ENCODE results near the gene ZNF592. TPM values are rescaled to one million over a fixed set of nuclear protein-coding genes. Genes with fewer than 3 reads are reported as not detected.

Gene ZNF592
- total RNA-seq, 2 donors from 2014 or later: 20.8 to 38.7 TPM

GRCh38 chr15:84784262-84784661 is 35.9 kb downstream of the ZNF592 start:
- intact Hi-C loops (cut with DNase I): no loop called here
- H3K4me3 ChIP-seq: no peak overlapping the region
- 95% methylated on average over 17 of the region's 17 CpGs for WGBS
- DNase-seq (ENCODE audit: low spot score): no peak
- H3K36me3 ChIP-seq: peaks cover 12 to 20% of the 10 kb centered on the region in 2 donors
- no peaks in the 10 kb centered on the region for H3K4me1 ChIP-seq (replicated peaks)
- H3K27ac ChIP-seq: no peak overlapping the region
- no peaks in the 10 kb centered on the region for H3K9me3 ChIP-seq
- H3K27me3 ChIP-seq (replicated peaks; ENCODE audit: insufficient read depth): no peaks in the 10 kb centered on the region
- no peak for TF ChIP-seq POLR2AphosphoS5 (IDR thresholded peaks at IDR 0.05)
- TF ChIP-seq CTCF (IDR thresholded peaks at IDR 0.05): no peak
- no peak for TF ChIP-seq POLR2A (IDR thresholded peaks at IDR 0.05)

DNA sequence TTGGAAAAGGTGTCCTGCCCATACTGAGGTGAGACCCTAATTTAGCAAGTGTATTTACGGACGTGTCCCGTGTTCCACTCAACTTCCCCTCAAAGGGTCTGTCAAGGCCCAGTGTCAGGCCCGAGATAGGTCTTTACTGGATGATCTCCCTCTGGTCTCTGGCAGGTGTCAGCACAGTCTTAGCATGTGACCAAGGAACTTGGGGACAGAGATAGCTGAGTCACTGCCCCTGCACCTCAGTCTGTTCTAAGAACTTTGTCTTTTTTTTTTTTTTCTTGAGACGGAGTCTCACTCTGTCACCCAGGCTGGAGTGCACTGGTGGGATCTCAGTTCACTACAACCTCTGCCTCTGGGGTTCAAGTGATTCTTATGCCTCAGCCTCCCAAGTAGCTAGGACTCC is 36.7 kb downstream of the ZNF592 start:
- no peaks in the 10 kb centered on the region for H3K9me3 ChIP-seq
- H3K36me3 ChIP-seq: peaks cover 12 to 20% of the 10 kb centered on the region in 2 donors
- no peak overlapping the region for H3K4me3 ChIP-seq
- intact Hi-C loops (cut with DNase I): no loop called here
- no peak overlapping the region for H3K27ac ChIP-seq
- no peaks in the 10 kb centered on the region for H3K4me1 ChIP-seq (replicated peaks)
- DNase-seq (ENCODE audit: low spot score): no peak
- WGBS: 83% methylated on average over 5 of the region's 5 CpGs
- H3K27me3 ChIP-seq (replicated peaks; ENCODE audit: insufficient read depth): no peaks in the 10 kb centered on the region
- TF ChIP-seq POLR2AphosphoS5 (IDR thresholded peaks at IDR 0.05) (no peak), CTCF (IDR thresholded peaks at IDR 0.05) (no peak), POLR2A (IDR thresholded peaks at IDR 0.05) (no peak)

- Histone ChIP-seq H3K27me3 (replicated peaks; ENCODE audit: insufficient read depth) (no peaks in the 10 kb centered on the region), H3K36me3 (peaks cover 7 to 21% of the 10 kb centered on the region in 2 donors), H3K27ac (no peak overlapping the region), H3K4me3 (no peak overlapping the region), H3K9me3 (no peaks in the 10 kb centered on the region), H3K4me1 (replicated peaks) (no peaks in the 10 kb centered on the region)
- TF ChIP-seq POLR2AphosphoS5 (IDR thresholded peaks at IDR 0.05) (no peak), CTCF (IDR thresholded peaks at IDR 0.05) (no peak), POLR2A (IDR thresholded peaks at IDR 0.05) (no peak)
- intact Hi-C loops (cut with DNase I): no loop called here
- 64% methylated on average over 2 of the region's 2 CpGs for WGBS
- DNase-seq (ENCODE audit: low spot score): no peak
Observed at GRCh38 chr15:84788500-84788899, 40.1 kb downstream of the ZNF592 start.

- no peak for DNase-seq (ENCODE audit: low spot score)
- TF ChIP-seq POLR2AphosphoS5 (IDR thresholded peaks at IDR 0.05): no peak
- no peak for TF ChIP-seq CTCF (IDR thresholded peaks at IDR 0.05)
- no peak for TF ChIP-seq POLR2A (IDR thresholded peaks at IDR 0.05)
- intact Hi-C loops (cut with DNase I): no loop called here
- H3K27me3 ChIP-seq (replicated peaks; ENCODE audit: insufficient read depth): no peaks in the 10 kb centered on the region
- no peaks in the 10 kb centered on the region for H3K9me3 ChIP-seq
- WGBS: 87% methylated on average over 5 of the region's 5 CpGs
- H3K27ac ChIP-seq: no peak overlapping the region
- peaks cover 0 to 8% of the 10 kb centered on the region in 2 donors for H3K36me3 ChIP-seq
- H3K4me3 ChIP-seq: no peak overlapping the region
- H3K4me1 ChIP-seq (replicated peaks): no peaks in the 10 kb centered on the region
Observed at GRCh38 chr15:84789762-84790161, 41.4 kb downstream of the ZNF592 start.

DNA sequence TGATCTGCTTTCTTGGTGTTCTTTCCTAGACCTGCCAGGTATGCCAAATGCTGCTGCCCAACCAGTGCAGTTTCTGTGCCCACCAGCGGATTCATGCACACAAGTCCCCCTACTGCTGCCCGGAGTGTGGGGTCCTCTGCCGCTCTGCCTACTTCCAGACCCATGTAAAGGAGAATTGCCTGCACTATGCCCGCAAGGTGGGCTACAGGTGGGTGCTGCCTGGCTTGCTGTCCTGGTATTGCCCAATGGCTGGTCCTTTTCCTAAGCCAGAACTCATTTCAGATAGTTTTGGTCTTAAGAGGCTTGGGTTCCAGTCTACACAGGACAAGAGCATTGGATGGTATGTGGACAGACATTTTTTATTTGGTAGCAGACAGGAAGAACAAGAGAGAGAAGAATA is 42.3 kb downstream of the ZNF592 start:
- Histone ChIP-seq H3K27me3 (replicated peaks; ENCODE audit: insufficient read depth) (no peaks in the 10 kb centered on the region), H3K9me3 (no peaks in the 10 kb centered on the region), H3K27ac (no peak overlapping the region), H3K36me3 (peaks cover 0 to 8% of the 10 kb centered on the region in 2 donors), H3K4me3 (no peak overlapping the region), H3K4me1 (replicated peaks) (no peaks in the 10 kb centered on the region)
- intact Hi-C loops (cut with DNase I): no loop called here
- 98% methylated on average over 4 of the region's 4 CpGs for WGBS
- TF ChIP-seq CTCF (IDR thresholded peaks at IDR 0.05) (no peak), POLR2AphosphoS5 (IDR thresholded peaks at IDR 0.05) (no peak), POLR2A (IDR thresholded peaks at IDR 0.05) (no peak)
- no peak for DNase-seq (ENCODE audit: low spot score)
